HUES64 (cell line): ENCODE results near the gene FAM193A.
"Not testable (repeated sequence)": the region's sequence is repeated elsewhere in the genome, so short reads cannot be mapped to it uniquely, and the experiment has no call there.

Experiments
- H3K27ac ChIP-seq: 2 replicates; pipeline ENCODE4 v1.7.0; 2013; ENCODE audit warnings: low read depth, low read length, inconsistent platforms
- H3K27me3 ChIP-seq: 2 replicates; pipeline ENCODE4 v1.6.1; 2013; ENCODE audit warnings: mild to moderate bottlenecking, low read length; ENCODE audit not compliant: insufficient read depth
- H3K36me3 ChIP-seq: 2 replicates; pipeline ENCODE4 v1.6.1; 2013; ENCODE audit warnings: mild to moderate bottlenecking, low read length; ENCODE audit not compliant: insufficient read depth
- H3K4me1 ChIP-seq: 2 replicates; pipeline ENCODE4 v1.6.1; 2013; ENCODE audit warnings: mild to moderate bottlenecking, low read length, moderate library complexity; ENCODE audit not compliant: insufficient read depth
- H3K4me3 ChIP-seq: 2 replicates; pipeline ENCODE4 v1.5.1; 2013; ENCODE audit warnings: mild to moderate bottlenecking, low read length, moderate library complexity
- H3K9ac ChIP-seq: 2 replicates; pipeline ENCODE4 v1.6.1; 2013; ENCODE audit warnings: mild to moderate bottlenecking, low read depth, low read length
- H3K9me3 ChIP-seq: 2 replicates; pipeline ENCODE4 v1.6.1; 2013; ENCODE audit warnings: low read depth, low read length; ENCODE audit not compliant: insufficient read depth
- WGBS: fragments of 150-250, 120-280 bp; methylation state at CpG from one replicate; pipeline ENCODE4 v1.1.7; 2013; ENCODE audit warnings: missing lambda C conversion rate; 5-methylcytosine and 5-hydroxymethylcytosine counted together

FAM193A gene

DNA sequence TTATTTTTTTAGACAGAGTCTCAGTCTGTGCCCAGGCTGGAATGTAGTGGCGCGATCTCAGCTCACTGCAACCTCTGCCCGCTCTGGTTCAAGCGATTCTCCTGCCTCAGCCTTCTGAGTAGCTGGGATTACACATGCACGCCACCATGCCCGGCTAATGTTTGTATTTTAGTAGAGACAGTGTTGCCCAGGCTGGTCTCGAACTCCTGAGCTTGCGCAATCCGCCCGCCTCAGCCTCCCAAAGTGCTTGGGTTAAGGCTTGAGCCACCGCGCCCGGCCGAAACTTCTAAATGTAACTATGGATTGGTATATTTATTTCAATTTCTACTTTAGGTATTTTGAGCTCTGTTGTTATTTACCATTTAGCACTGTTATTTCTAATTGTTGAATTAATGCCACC lies 79.4 kb downstream of the FAM193A start:
- no peaks in the 10 kb centered on the region for H3K27me3 ChIP-seq
- 95% methylated on average over 12 of the region's 14 CpGs for WGBS
- no peaks in the 10 kb centered on the region for H3K9me3 ChIP-seq

GRCh38 chr4:2617955-2618354 lies 81.5 kb downstream of the FAM193A start:
- WGBS: 55% methylated on average over 5 of the region's 6 CpGs
- Histone ChIP-seq H3K4me1 (peaks cover 42% of the 10 kb centered on the region), H3K9me3 (no peaks in the 10 kb centered on the region), H3K36me3 (no peaks in the 10 kb centered on the region), H3K9ac (peak overlapping the region; percentile 38; the same call in 1 of the 2 replicates), H3K27me3 (no peaks in the 10 kb centered on the region), H3K27ac (peak overlapping the region; percentile 72), H3K4me3 (no peak overlapping the region; the same call in 1 of the 2 replicates)

More for the DNA sequence above, 79.4 kb downstream of the FAM193A start:
- peaks cover 26% of the 10 kb centered on the region for H3K4me1 ChIP-seq
- H3K27ac ChIP-seq: no peak overlapping the region
- no peaks in the 10 kb centered on the region for H3K36me3 ChIP-seq
- H3K4me3 ChIP-seq: no peak overlapping the region
- no peak overlapping the region for H3K9ac ChIP-seq

DNA sequence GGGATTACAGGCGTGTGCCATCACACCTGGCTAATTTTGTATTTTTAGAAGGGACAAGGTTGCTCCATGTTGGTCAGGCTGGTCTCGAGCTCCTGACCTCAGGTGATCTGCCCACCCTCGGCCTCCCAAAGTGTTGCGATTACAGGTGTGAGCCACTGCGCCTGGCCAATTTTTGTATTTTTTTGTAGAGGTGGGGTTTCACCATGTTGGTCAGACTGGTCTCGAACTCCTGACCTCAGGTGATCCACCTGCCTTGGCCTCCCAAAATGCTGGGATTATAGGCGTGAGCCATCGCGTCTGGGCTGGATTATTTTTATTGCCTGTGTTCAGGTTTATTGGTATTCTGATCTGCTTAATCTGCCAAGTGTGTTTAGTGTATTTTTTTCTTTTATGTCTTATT lies 82.3 kb downstream of the FAM193A start:
- H3K9ac ChIP-seq, H3K27me3 ChIP-seq, H3K4me3 ChIP-seq, H3K9me3 ChIP-seq, H3K36me3 ChIP-seq: not testable (repeated sequence)
- 0 out of 2 replicates have a peak overlapping the region, but pooled peaks have one; percentile 18 for H3K27ac ChIP-seq
- WGBS: 95% methylated on average over 9 of the region's 9 CpGs
- peaks cover 42% of the 10 kb centered on the region for H3K4me1 ChIP-seq

DNA sequence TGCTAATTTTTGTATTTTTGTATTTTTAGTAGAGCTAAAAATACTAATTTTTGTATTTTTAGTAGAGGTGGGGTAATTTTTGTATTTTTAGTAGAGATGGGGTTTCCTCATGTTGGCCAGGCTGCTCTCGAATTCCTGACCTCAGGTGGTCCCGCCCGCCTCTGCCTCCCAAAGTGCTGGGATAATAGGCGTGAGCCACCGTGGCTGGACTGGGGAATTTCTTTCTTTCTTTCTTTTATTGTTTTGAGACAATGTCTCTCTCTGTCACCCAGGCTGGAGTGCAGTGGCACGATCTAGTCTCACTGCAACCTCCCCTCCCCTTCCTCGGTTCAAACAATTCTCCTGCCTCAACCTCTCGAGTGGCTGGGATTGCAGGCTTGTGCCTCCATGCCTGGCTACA lies 83.0 kb downstream of the FAM193A start:
- H3K36me3 ChIP-seq: no peaks in the 10 kb centered on the region
- peak overlapping the region; percentile 22; the same call in 1 of the 2 replicates for H3K9ac ChIP-seq
- H3K4me1 ChIP-seq: peaks cover 42% of the 10 kb centered on the region
- no peaks in the 10 kb centered on the region for H3K27me3 ChIP-seq
- peak overlapping the region; percentile 17; the same call in 1 of the 2 replicates for H3K27ac ChIP-seq
- 51% methylated on average over 8 of the region's 8 CpGs for WGBS
- H3K9me3 ChIP-seq: no peaks in the 10 kb centered on the region
- no peak overlapping the region for H3K4me3 ChIP-seq

- WGBS: 96% methylated on average over 7 of the region's 7 CpGs
- Histone ChIP-seq H3K4me1 (peaks cover 42% of the 10 kb centered on the region), H3K4me3 (no peak overlapping the region), H3K36me3 (peaks cover 13% of the 10 kb centered on the region), H3K9ac (no peak overlapping the region), H3K27ac (no peak overlapping the region; the same call in 1 of the 2 replicates), H3K27me3 (no peaks in the 10 kb centered on the region), H3K9me3 (no peaks in the 10 kb centered on the region)
Measured at GRCh38 chr4:2621419-2621818, 85.0 kb downstream of the FAM193A start.

GRCh38 chr4:2623442-2623841 lies 87.0 kb downstream of the FAM193A start:
- Histone ChIP-seq H3K27me3 (no peaks in the 10 kb centered on the region), H3K27ac (0 out of 2 replicates have a peak overlapping the region, but pooled peaks have one; percentile 4), H3K4me3 (no peak overlapping the region), H3K9me3 (no peaks in the 10 kb centered on the region), H3K9ac (no peak overlapping the region), H3K36me3 (peaks cover 27% of the 10 kb centered on the region), H3K4me1 (peaks cover 34% of the 10 kb centered on the region)
- 89% methylated on average over 6 of the region's 6 CpGs for WGBS

GRCh38 chr4:2624782-2625530 lies 88.5 kb downstream of the FAM193A start:
- no peak overlapping the region for H3K9ac ChIP-seq
- no peaks in the 10 kb centered on the region for H3K9me3 ChIP-seq
- H3K36me3 ChIP-seq: peaks cover 39% of the 10 kb centered on the region
- whole genome bisulfite sequencing: 94% methylated on average over 22 of the region's 22 CpGs
- no peak overlapping the region for H3K27ac ChIP-seq
- H3K4me3 ChIP-seq: no peak overlapping the region
- no peaks in the 10 kb centered on the region for H3K27me3 ChIP-seq
- H3K4me1 ChIP-seq: peaks cover 25% of the 10 kb centered on the region

DNA sequence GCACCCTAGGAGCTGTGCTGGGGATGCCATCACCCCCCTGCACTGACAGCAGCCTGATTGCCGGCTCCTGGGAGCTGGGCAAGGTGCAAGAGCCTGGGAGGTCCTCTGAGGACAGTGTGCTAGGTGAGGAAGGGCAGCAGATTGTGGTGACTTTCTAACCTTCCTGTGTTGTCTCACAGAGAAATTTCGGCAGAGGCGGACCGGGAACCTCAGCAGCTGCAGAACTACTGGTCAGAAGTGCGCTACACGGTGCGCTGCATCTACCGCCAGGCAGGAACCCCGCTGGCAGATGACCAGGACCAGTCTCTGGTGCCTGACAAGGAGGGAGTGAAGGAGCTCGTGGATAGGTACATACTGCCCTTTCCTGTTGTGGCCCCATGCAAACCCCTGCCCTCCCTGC lies 89.8 kb downstream of the FAM193A start:
- H3K36me3 ChIP-seq: peaks cover 52% of the 10 kb centered on the region
- H3K9ac ChIP-seq: no peak overlapping the region
- H3K27ac ChIP-seq: no peak overlapping the region
- no peaks in the 10 kb centered on the region for H3K9me3 ChIP-seq
- peaks cover 13% of the 10 kb centered on the region; the same call in 1 of the 2 replicates for H3K4me1 ChIP-seq
- no peak overlapping the region for H3K4me3 ChIP-seq
- 94% methylated on average over 10 of the region's 10 CpGs for WGBS
- no peaks in the 10 kb centered on the region for H3K27me3 ChIP-seq

GRCh38 chr4:2630556-2631273 lies 94.3 kb downstream of the FAM193A start:
- WGBS: 94% methylated on average over 24 of the region's 24 CpGs
- no peak overlapping the region for H3K27ac ChIP-seq
- no peaks in the 10 kb centered on the region for H3K4me1 ChIP-seq
- peaks cover 74% of the 10 kb centered on the region for H3K36me3 ChIP-seq
- no peak overlapping the region for H3K9ac ChIP-seq
- H3K9me3 ChIP-seq: no peaks in the 10 kb centered on the region
- no peak overlapping the region for H3K4me3 ChIP-seq
- H3K27me3 ChIP-seq: no peaks in the 10 kb centered on the region

DNA sequence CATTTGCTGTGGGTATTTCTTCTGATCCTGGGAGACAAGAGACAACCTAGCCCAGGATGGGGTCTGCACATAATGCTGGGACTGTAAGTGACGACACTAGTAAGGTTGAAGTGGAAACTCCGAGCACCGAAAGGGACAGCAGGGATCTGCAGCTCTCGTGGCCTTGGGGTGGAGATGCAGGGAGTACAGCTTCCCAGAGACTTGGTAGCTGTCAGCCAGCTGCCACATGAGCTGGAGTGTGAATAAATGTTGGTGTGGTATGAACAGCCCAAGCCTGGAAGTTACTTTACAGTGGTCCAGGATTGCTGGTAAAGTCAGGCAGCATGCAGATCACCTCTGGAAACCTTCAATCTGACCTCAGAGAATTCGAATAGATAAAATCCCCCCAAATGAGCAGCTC lies 97.6 kb downstream of the FAM193A start:
- Histone ChIP-seq H3K4me3 (no peak overlapping the region), H3K36me3 (peaks cover 80% of the 10 kb centered on the region), H3K27me3 (no peaks in the 10 kb centered on the region), H3K27ac (no peak overlapping the region), H3K9ac (no peak overlapping the region), H3K4me1 (no peaks in the 10 kb centered on the region), H3K9me3 (no peaks in the 10 kb centered on the region)
- 91% methylated on average over 5 of the region's 5 CpGs for WGBS

- Histone ChIP-seq H3K9ac (no peak overlapping the region), H3K27ac (no peak overlapping the region), H3K4me1 (no peaks in the 10 kb centered on the region), H3K27me3 (no peaks in the 10 kb centered on the region), H3K9me3 (no peaks in the 10 kb centered on the region), H3K4me3 (no peak overlapping the region), H3K36me3 (peaks cover 77% of the 10 kb centered on the region)
- 94% methylated on average over 5 of the region's 6 CpGs for WGBS
Measured at GRCh38 chr4:2636331-2636730, 99.9 kb downstream of the FAM193A start.
